Measurements from ENCODE around the gene UROC1.

UROC1 gene

GRCh38 chr3:126447456-126448106 lies 70.0 kb downstream of the UROC1 start:
- H3K27me3 ChIP-seq (ENCODE audit: control insufficient read depth in 5 of 5, insufficient read depth in 4 of 5, low read length in 5 of 5): no peaks in the 10 kb centered on the region
- H3K4me3 ChIP-seq (ENCODE audit: low read depth in 1 of 5, low read length in 5 of 5): no peak overlapping the region
- no peak overlapping the region for H3K27ac ChIP-seq (ENCODE audit: low read depth, low read length)
- peaks cover 0 to 13% (median 1%) of the 10 kb centered on the region in 5 donors for H3K4me1 ChIP-seq (ENCODE audit: control insufficient read depth in 5 of 5, insufficient read depth in 5 of 5, low read length in 5 of 5)
- H3K36me3 ChIP-seq (ENCODE audit: control insufficient read depth in 5 of 5, insufficient read depth in 5 of 5, low read length in 5 of 5): peaks cover 3 to 64% (median 48%) of the 10 kb centered on the region in 5 donors
- no peak overlapping the region for H3K9ac ChIP-seq (ENCODE audit: low read length in 5 of 5)
- H3K9me3 ChIP-seq (ENCODE audit: control insufficient read depth in 5 of 5, low read length in 5 of 5): no peaks in the 10 kb centered on the region

DNA sequence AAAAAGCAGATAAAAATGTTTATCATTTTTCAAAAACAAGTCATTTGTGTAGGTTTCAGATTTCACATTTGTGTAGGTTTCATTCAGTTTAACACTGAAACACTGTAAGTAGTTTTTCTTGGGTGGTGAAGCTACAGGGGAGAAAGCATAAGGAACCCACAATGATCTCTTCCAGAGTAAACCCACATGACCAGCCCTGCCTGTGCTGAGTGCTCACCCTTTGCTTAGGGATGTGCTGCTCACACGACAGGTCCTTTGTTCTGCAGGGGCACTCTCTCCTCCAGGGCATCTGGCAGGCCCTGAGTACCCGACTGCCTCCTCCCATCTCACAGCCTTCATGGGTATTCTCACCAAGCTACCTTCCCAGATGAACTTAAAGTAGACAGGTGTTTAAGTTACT lies 70.8 kb downstream of the UROC1 start:
- Histone ChIP-seq H3K27me3 (ENCODE audit: control insufficient read depth in 5 of 5, insufficient read depth in 4 of 5, low read length in 5 of 5) (no peaks in the 10 kb centered on the region), H3K4me1 (ENCODE audit: control insufficient read depth in 5 of 5, insufficient read depth in 5 of 5, low read length in 5 of 5) (peaks cover 0 to 13% (median 1%) of the 10 kb centered on the region in 5 donors), H3K36me3 (ENCODE audit: control insufficient read depth in 5 of 5, insufficient read depth in 5 of 5, low read length in 5 of 5) (peaks cover 3 to 56% (median 44%) of the 10 kb centered on the region in 5 donors), H3K9ac (ENCODE audit: low read length in 5 of 5) (no peak overlapping the region), H3K9me3 (ENCODE audit: control insufficient read depth in 5 of 5, low read length in 5 of 5) (no peaks in the 10 kb centered on the region), H3K4me3 (ENCODE audit: low read depth in 1 of 5, low read length in 5 of 5) (no peak overlapping the region), H3K27ac (ENCODE audit: low read depth, low read length) (no peak overlapping the region)

- Histone ChIP-seq H3K36me3 (ENCODE audit: control insufficient read depth in 5 of 5, insufficient read depth in 5 of 5, low read length in 5 of 5) (peaks cover 3 to 56% (median 42%) of the 10 kb centered on the region in 5 donors), H3K9ac (ENCODE audit: low read length in 5 of 5) (no peak overlapping the region), H3K4me3 (ENCODE audit: low read depth in 1 of 5, low read length in 5 of 5) (no peak overlapping the region)
These were observed 71.3 kb downstream of the UROC1 start for GRCh38 chr3:126446301-126446700.

DNA sequence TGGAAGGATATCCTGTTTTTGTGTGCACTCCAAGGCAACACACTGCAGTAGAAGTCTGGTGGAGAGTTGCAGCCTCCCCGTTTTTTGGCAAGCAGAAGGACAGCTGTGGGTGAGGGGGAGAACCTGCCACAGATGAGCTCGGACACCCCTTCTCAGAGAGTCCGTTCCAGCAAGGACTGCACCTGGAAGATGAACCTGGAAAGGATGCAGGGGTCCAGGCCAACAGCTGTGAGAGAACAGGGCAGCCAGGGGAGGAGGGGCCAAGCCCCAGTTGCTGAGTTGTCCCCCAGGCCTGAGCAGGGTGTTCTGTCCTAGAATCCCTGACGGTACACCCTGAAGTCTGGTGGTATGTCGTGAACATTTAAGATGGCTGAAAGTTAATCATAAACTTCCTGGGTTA lies 72.1 kb downstream of the UROC1 start:
- H3K9me3 ChIP-seq (ENCODE audit: control insufficient read depth in 5 of 5, low read length in 5 of 5): no peaks in the 10 kb centered on the region
- H3K4me3 ChIP-seq (ENCODE audit: low read depth in 1 of 5, low read length in 5 of 5): no peak overlapping the region
- H3K36me3 ChIP-seq (ENCODE audit: control insufficient read depth in 5 of 5, insufficient read depth in 5 of 5, low read length in 5 of 5): peaks cover 3 to 56% (median 35%) of the 10 kb centered on the region in 5 donors
- peaks cover 0 to 13% (median 1%) of the 10 kb centered on the region in 5 donors for H3K4me1 ChIP-seq (ENCODE audit: control insufficient read depth in 5 of 5, insufficient read depth in 5 of 5, low read length in 5 of 5)
- no peaks in the 10 kb centered on the region for H3K27me3 ChIP-seq (ENCODE audit: control insufficient read depth in 5 of 5, insufficient read depth in 4 of 5, low read length in 5 of 5)
- no peak overlapping the region for H3K9ac ChIP-seq (ENCODE audit: low read length in 5 of 5)
- H3K27ac ChIP-seq (ENCODE audit: low read depth, low read length): no peak overlapping the region

More at GRCh38 chr3:126446301-126446700, 71.3 kb downstream of the UROC1 start:
- Histone ChIP-seq H3K4me1 (ENCODE audit: control insufficient read depth in 5 of 5, insufficient read depth in 5 of 5, low read length in 5 of 5) (peaks cover 0 to 13% (median 1%) of the 10 kb centered on the region in 5 donors), H3K27me3 (ENCODE audit: control insufficient read depth in 5 of 5, insufficient read depth in 4 of 5, low read length in 5 of 5) (no peaks in the 10 kb centered on the region), H3K27ac (ENCODE audit: low read depth, low read length) (no peak overlapping the region), H3K9me3 (ENCODE audit: control insufficient read depth in 5 of 5, low read length in 5 of 5) (no peaks in the 10 kb centered on the region)

GRCh38 chr3:126442856-126443242 lies 74.7 kb downstream of the UROC1 start:
- no peaks in the 10 kb centered on the region for H3K9me3 ChIP-seq (ENCODE audit: control insufficient read depth in 5 of 5, low read length in 5 of 5)
- H3K36me3 ChIP-seq (ENCODE audit: control insufficient read depth in 5 of 5, insufficient read depth in 5 of 5, low read length in 5 of 5): peaks cover 3 to 56% (median 35%) of the 10 kb centered on the region in 5 donors
- H3K4me1 ChIP-seq (ENCODE audit: control insufficient read depth in 5 of 5, insufficient read depth in 5 of 5, low read length in 5 of 5): peaks cover 0 to 13% (median 1%) of the 10 kb centered on the region in 5 donors
- H3K27ac ChIP-seq (ENCODE audit: low read depth, low read length): no peak overlapping the region
- H3K27me3 ChIP-seq (ENCODE audit: control insufficient read depth in 5 of 5, insufficient read depth in 4 of 5, low read length in 5 of 5): no peaks in the 10 kb centered on the region
- H3K4me3 ChIP-seq (ENCODE audit: low read depth in 1 of 5, low read length in 5 of 5): no peak overlapping the region
- H3K9ac ChIP-seq (ENCODE audit: low read length in 5 of 5): no peak overlapping the region

DNA sequence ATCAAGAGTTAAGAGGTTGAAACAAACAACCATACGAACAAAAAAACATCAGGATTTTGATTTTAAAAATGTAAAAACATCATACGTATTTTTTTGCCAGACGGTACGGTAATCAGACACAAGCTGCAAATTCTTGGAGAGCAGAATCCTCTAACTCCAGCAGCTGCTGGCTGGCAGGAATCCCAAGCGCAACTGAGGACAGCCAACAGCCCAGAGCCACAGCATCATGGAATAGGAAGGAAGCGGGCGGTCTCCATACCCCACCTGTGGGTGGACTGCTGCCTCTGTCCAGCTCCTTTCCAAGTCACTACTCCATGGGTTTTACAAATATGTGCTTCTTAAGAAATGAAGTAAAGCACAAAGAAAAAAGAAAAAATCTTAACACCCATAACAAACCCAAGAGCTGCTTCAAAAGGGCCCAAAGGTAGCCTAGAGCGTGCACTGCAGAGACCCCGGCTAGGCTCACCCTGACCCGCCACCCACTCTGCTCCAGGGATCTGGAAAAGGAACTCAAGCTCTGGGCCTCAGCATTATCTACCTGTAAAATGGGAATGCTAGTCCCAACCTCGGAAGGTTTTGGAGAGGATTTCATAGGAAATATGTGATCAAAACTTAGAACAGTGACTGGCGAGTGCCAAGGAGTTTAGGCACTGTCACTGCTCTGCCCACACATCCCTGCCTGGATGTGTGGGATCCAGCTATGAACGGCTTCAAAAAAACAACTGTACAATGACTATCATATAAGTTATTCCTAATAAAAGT lies 75.3 kb downstream of the UROC1 start:
- no peak overlapping the region for H3K27ac ChIP-seq (ENCODE audit: low read depth, low read length)
- H3K4me1 ChIP-seq (ENCODE audit: control insufficient read depth in 5 of 5, insufficient read depth in 5 of 5, low read length in 5 of 5): peaks cover 0 to 13% (median 1%) of the 10 kb centered on the region in 5 donors
- no peaks in the 10 kb centered on the region for H3K9me3 ChIP-seq (ENCODE audit: control insufficient read depth in 5 of 5, low read length in 5 of 5)
- H3K4me3 ChIP-seq (ENCODE audit: low read depth in 1 of 5, low read length in 5 of 5): no peak overlapping the region
- H3K9ac ChIP-seq (ENCODE audit: low read length in 5 of 5): no peak overlapping the region
- no peaks in the 10 kb centered on the region for H3K27me3 ChIP-seq (ENCODE audit: control insufficient read depth in 5 of 5, insufficient read depth in 4 of 5, low read length in 5 of 5)
- peaks cover 3 to 58% (median 38%) of the 10 kb centered on the region in 5 donors for H3K36me3 ChIP-seq (ENCODE audit: control insufficient read depth in 5 of 5, insufficient read depth in 5 of 5, low read length in 5 of 5)

GRCh38 chr3:126441256-126441880 lies 76.2 kb downstream of the UROC1 start:
- H3K27ac ChIP-seq (ENCODE audit: low read depth, low read length): no peak overlapping the region
- H3K9ac ChIP-seq (ENCODE audit: low read length in 5 of 5): no peak overlapping the region
- H3K9me3 ChIP-seq (ENCODE audit: control insufficient read depth in 5 of 5, low read length in 5 of 5): no peaks in the 10 kb centered on the region
- peaks cover 0 to 12% (median 1%) of the 10 kb centered on the region in 5 donors for H3K4me1 ChIP-seq (ENCODE audit: control insufficient read depth in 5 of 5, insufficient read depth in 5 of 5, low read length in 5 of 5)
- no peak overlapping the region for H3K4me3 ChIP-seq (ENCODE audit: low read depth in 1 of 5, low read length in 5 of 5)
- no peaks in the 10 kb centered on the region for H3K27me3 ChIP-seq (ENCODE audit: control insufficient read depth in 5 of 5, insufficient read depth in 4 of 5, low read length in 5 of 5)
- H3K36me3 ChIP-seq (ENCODE audit: control insufficient read depth in 5 of 5, insufficient read depth in 5 of 5, low read length in 5 of 5): peaks cover 3 to 67% (median 47%) of the 10 kb centered on the region in 5 donors

DNA sequence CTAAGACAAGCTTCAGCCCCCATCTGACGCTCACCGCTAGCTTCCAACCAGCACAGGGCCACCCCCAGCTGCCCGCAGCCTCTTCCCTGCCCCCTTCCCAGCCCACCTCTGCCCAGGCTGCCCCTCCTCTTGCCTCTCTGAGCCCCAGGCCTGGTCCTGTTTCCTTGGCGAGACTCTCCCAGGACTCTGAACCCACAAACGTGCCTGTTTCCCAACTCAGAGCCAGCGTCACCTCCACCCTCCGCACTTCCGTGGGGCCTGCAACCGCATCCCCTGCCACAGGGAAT lies 76.9 kb downstream of the UROC1 start:
- no peak overlapping the region for H3K27ac ChIP-seq (ENCODE audit: low read depth, low read length)
- H3K36me3 ChIP-seq (ENCODE audit: control insufficient read depth in 5 of 5, insufficient read depth in 5 of 5, low read length in 5 of 5): peaks cover 3 to 74% (median 54%) of the 10 kb centered on the region in 5 donors
- no peak overlapping the region for H3K4me3 ChIP-seq (ENCODE audit: low read depth in 1 of 5, low read length in 5 of 5)
- H3K27me3 ChIP-seq (ENCODE audit: control insufficient read depth in 5 of 5, insufficient read depth in 4 of 5, low read length in 5 of 5): no peaks in the 10 kb centered on the region
- no peaks in the 10 kb centered on the region for H3K9me3 ChIP-seq (ENCODE audit: control insufficient read depth in 5 of 5, low read length in 5 of 5)
- H3K4me1 ChIP-seq (ENCODE audit: control insufficient read depth in 5 of 5, insufficient read depth in 5 of 5, low read length in 5 of 5): peaks cover 0 to 6% (median 0%) of the 10 kb centered on the region in 5 donors
- H3K9ac ChIP-seq (ENCODE audit: low read length in 5 of 5): no peak overlapping the region

GRCh38 chr3:126439968-126440708 lies 77.4 kb downstream of the UROC1 start:
- Histone ChIP-seq H3K9me3 (ENCODE audit: control insufficient read depth in 5 of 5, low read length in 5 of 5) (no peaks in the 10 kb centered on the region), H3K4me3 (ENCODE audit: low read depth in 1 of 5, low read length in 5 of 5) (no peak overlapping the region), H3K4me1 (ENCODE audit: control insufficient read depth in 5 of 5, insufficient read depth in 5 of 5, low read length in 5 of 5) (peaks cover 0 to under 1% (median 0%) of the 10 kb centered on the region in 5 donors), H3K27me3 (ENCODE audit: control insufficient read depth in 5 of 5, insufficient read depth in 4 of 5, low read length in 5 of 5) (no peaks in the 10 kb centered on the region), H3K9ac (ENCODE audit: low read length in 5 of 5) (no peak overlapping the region), H3K36me3 (ENCODE audit: control insufficient read depth in 5 of 5, insufficient read depth in 5 of 5, low read length in 5 of 5) (peaks cover 3 to 75% (median 54%) of the 10 kb centered on the region in 5 donors), H3K27ac (ENCODE audit: low read depth, low read length) (no peak overlapping the region)

Data from subcutaneous abdominal adipose tissue (tissue), 5 donors.